Pons (tissue), 1 donor: ENCODE measurements around the gene ERP44.
"Not testable (repeated sequence)": the region's sequence is repeated elsewhere in the genome, so short reads cannot be mapped to it uniquely, and the experiment has no call there.

ENCODE experiments used
- DNase-seq: peaks from one replicate; pipeline ENCODE4 v3.0.0-alpha.2; 2016; ENCODE audit warnings: low spot score

ERP44 gene

DNA sequence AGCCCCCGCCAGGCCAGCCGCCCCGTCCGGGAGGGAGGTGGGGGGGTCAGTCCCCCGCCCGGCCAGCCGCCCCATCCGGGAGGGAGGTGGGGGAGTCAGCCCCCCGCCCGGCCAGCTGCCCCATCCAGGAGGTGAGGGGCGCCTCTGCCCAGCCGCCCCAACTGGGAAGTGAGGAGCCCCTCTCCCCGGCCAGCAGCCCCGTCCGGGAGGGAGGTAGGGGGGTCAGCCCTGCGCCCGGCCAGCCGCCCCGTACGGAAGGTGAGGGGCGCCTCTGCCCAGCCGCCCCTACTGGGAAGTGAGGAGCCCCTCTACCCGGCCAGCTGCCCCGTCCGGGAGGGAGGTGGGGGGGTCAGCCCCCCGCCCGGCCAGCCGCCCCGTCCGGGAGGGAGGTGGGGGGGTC lies 30.8 kb downstream of the ERP44 start:
- not testable (repeated sequence) for DNase-seq

GRCh38 chr9:100066539-100066938 lies 32.3 kb downstream of the ERP44 start:
- DNase-seq = no peak

DNA sequence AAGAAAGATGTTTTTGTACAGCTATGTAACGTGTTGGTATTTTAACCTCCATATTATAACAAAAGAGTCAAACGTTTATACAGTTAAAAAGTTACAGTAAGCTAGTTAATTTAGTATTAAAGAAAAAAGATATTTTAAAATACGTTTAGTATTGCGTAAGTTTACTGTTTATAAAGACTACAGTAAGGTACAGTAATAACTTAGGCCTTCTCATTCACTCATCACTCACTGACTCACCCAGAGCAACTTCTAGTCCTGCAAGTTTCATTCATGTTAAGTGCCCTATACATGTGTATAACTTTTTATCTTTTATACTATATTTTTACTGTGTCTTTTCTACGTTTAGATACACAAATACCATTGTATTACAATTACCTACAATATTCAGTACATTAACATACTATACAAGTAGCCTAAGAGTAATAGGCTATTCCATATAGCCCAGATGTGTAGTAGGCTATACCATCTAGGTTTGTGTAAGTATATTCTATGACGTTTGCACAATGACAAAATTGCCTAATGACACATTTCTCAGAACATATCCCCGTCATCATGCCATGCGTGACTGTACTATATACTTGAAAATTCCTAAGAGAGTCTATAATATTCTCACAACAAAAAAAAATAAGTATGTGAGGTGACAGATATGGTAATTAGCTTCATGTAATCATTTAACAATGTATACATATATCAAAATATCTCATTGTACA lies 33.8 kb downstream of the ERP44 start:
- no peak for DNase-seq

DNA sequence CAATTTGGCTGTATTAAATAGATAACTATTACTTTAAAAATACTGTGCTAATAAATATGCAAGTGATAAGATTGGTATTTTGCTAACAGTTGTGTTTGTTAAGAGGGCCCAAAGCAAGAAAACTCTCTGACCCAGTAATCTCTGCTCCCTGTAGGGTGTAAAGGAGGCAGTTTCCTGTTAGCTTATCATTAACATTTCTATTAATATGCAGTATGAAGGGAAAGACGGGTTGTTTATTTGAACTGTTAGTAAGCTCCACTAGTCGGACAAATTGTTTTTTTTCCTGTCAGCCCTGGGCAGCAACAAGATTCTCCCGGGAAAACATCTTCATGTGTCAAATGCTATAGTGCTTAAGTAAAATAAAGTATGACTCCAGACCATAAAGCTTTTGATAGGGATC lies 35.6 kb downstream of the ERP44 start:
- no peak for DNase-seq

DNA sequence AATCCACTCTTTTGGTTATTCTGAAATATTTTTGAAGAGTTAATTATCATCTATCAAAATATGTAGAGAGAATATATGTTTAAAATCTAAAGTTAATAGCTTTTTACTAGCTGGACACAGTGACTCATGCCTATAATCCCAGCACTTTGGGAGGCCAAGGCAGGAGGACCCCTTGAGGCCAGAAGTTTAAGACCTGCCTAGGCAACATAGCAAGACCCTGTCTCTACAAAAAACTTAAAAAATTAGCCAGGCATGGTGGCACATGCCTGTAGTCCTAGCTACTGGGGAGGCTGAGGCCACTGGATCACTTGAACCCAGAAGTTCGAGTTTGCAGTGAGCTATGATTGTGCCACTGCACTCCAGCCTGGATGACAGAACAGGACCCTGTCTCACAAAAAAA lies 36.1 kb downstream of the ERP44 start:
- DNase-seq = not testable (repeated sequence)

- no peak for DNase-seq
These were observed 39.9 kb downstream of the ERP44 start for GRCh38 chr9:100058699-100059579.

DNA sequence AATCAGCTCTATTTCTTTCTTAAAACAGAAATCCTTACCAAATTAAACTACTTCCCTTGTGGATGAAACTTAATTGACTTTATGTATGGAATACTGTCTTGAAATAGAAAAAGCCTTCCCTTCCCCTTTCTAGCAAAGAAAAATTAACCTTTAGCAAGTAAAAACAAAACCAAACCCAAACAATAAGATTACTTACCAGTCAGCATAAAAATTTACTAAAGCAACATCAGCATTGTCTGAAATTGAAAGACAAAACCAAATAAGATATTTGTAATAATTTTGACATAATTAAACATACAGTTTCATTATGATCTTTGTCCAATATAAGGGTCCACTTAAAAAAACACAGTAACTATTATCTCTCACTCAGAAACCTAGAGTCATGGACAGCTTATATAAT lies 41.2 kb downstream of the ERP44 start:
- DNase-seq = no peak

GRCh38 chr9:100056561-100056960 lies 42.2 kb downstream of the ERP44 start:
- DNase-seq = no peak

DNA sequence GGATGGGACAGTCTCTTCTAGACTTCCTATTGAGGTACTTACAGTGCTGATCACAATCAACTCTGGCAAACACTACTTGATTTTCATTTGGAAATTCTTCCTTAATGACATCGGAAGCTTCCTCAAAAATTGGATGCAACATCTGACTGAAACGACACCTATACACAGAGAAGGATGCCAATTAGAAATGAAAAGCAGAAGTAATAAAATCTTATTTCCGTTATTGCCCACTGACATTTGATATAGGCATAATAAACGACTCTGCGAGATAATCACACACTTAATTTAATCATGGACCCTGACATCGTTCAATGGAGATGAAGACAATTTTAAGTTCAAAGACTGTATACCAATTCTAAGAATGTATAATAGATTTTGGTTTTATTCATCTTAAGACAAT lies 46.4 kb downstream of the ERP44 start:
- no peak for DNase-seq

GRCh38 chr9:100049551-100049950 lies 49.2 kb downstream of the ERP44 start:
- no peak for DNase-seq

- DNase-seq = no peak
These were observed 60.3 kb downstream of the ERP44 start for GRCh38 chr9:100038472-100038871.

GRCh38 chr9:100033877-100034551 lies 64.8 kb downstream of the ERP44 start:
- no peak for DNase-seq

DNA sequence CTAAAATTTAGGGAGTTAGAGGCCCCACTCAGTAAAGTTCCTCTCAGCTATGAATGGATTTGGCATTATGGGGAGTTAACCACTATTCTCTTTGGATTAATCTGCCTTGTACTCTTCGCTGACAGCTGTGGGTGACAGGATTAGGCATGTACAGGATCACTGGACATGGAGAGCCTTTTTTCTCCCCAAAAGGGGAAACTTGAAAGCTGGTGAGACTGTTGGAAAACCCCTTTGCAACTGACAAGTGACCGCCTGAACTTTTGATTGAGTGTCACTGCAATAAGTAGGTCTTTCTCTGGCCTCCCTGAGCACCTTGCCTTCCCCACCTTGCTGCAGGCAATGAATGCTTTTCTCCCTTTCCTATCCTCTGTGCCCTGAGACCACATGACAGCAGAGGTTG lies 68.3 kb downstream of the ERP44 start:
- DNase-seq = no peak

DNA sequence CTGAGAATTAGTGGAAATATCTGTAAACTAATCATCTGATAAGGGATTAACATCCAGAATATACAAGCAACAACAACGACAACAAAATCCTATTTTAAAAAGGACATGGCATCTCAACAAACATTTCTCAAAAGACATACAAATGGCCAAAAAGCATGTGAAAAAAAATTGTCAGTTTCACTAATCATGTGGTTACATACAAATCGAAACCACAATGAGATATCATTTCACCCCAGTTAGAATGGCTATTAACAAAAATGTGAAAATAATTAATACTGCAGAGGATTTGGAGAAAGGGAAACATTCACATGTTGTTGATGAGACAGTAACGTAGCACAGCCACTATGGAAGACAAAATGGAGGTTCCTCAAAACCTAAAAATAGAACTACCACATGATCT lies 69.5 kb downstream of the ERP44 start:
- no peak for DNase-seq

GRCh38 chr9:100028201-100028784 lies 70.5 kb downstream of the ERP44 start:
- peak; percentile 85 for DNase-seq

DNA sequence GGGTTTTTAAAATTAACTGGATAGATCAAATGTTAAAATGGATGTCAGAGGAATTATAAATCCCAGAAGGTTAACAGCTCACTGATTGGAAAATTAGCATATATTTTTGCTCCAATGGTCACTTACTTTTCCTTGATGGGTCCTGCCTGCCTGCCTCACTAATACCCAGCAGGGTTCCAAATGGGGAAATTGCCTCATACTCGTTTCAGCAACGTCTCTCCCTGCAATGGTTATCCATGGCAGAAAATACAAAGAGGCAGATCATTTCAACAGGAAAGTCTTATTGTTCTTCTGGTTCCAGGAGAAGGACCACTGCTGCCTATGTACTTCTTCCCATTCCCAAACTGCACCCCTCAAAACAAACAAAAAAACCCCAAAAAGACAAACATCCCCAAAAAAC lies 71.3 kb downstream of the ERP44 start:
- DNase-seq = no peak

- DNase-seq = no peak
These were observed 76.9 kb downstream of the ERP44 start for GRCh38 chr9:100021931-100022330.

DNA sequence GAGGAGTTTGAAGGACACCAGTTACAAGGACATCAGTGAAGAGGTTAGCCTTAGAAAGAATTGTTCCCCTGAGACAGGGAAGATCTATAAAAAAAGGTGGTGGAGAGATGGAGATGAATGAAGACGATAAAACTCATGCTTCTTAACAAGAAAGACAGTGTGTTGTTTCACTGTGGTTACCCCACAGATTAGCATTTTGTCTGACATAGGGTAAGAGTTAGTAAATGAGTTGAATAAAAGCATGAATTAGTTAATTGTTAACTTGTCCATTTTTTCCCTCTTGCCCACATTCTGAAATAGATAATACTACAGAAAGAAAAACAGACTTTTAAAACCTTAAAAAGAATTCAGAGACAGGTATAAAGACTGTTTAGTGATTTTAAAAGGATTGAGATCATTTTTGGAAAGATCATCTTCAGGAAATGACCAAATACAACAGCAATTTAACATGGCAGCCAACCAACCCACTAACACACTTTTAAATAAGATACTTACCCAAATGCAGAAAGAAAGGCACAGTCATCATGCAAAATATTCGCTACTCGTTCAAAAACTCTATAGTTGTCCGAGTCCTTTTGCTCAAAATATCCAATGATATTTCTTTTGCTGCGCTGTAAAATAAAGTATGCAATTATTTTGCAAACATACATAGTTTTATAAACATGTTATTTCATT lies 78.5 kb downstream of the ERP44 start:
- no peak for DNase-seq

DNA sequence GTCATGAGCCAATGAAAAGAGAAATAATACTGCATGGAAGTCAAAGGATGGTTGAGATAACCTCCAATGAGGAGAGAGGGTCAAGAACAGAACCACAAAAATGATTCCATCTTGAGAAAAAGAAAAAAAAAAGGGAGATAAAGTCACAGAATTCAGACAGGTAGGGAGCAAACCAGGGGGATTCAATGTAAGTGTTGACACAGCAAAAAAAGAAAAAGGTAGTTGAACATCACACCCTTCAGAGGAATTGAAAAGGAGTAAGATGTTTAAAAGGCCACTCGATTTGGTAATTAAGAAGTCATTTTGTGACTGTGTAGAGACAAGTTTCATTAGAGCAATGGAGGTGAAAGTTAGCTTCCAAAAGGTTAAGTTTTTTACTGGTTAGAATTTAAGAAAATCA lies 79.3 kb downstream of the ERP44 start:
- no peak for DNase-seq

- DNase-seq = peak; percentile 12
These were observed 84.0 kb downstream of the ERP44 start for GRCh38 chr9:100014846-100015245.

GRCh38 chr9:100013573-100013972 lies 85.2 kb downstream of the ERP44 start:
- DNase-seq = no peak

GRCh38 chr9:100012279-100012678 lies 86.5 kb downstream of the ERP44 start:
- no peak for DNase-seq
